ENCODE measurements around the gene OSBPL6.

Gene OSBPL6

DNA sequence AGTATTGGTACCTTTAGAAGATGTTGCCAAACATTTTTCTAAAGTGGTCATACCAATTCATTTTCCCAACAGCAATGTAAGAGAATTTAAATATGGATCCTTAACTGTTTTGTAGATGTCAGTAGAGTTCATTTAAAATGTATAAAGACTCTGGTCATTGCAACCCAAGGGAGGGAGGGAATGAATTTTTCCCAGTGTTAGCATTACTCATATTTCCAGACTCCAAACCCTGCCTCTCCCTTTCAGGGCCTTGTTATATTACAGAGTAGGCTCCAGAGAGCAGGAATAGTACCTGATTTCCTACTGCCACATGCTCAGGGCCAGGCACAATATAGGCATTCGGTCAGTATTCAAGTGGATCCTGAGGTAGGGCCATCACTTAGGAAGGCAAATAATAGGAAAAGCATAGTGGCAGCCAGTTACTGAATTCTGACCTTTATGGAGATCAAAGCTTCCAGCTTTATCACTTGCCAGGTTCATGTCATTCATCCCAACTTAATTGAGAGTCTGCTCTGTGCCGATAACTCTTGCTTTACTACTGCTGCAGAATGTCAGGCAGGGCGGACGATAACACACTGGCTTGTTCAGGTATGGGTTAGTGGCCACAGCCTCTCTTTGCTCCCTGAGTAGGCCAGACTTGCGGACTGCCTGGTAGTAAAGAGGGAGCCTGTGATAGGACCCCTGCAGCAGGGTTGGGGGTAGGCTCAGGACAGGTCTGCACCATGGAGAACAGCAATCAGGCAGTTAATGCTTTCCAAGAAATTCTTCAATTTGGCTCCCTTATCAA is 75.3 kb downstream of the OSBPL6 start:
- DNase-seq (ENCODE audit: low read depth in 3 of 3, low spot score in 1 of 3): no peak

DNA sequence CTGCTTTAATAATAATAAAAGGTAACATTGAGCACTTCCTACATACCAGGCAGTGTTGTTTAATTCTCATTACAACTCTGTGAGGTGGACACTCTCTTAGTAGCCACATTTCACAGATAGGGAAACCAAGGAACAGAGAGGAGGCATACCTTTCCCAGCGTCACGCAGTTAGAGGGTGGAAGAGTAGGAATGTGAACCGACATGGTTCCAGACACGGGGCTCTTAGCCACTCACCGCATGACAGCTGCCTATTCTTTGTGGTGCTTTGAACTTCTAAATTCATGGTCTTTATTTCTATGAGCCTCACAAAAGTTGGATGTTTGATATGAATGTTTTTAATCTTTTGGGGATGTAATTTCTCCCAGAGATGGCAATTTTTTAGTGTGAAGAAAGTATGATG is 76.0 kb downstream of the OSBPL6 start:
- no peak for DNase-seq (ENCODE audit: low read depth in 3 of 3, low spot score in 1 of 3)

- DNase-seq (ENCODE audit: low read depth in 3 of 3, low spot score in 1 of 3): no peak
These were observed 76.8 kb downstream of the OSBPL6 start for GRCh38 chr2:178271094-178271493.

DNA sequence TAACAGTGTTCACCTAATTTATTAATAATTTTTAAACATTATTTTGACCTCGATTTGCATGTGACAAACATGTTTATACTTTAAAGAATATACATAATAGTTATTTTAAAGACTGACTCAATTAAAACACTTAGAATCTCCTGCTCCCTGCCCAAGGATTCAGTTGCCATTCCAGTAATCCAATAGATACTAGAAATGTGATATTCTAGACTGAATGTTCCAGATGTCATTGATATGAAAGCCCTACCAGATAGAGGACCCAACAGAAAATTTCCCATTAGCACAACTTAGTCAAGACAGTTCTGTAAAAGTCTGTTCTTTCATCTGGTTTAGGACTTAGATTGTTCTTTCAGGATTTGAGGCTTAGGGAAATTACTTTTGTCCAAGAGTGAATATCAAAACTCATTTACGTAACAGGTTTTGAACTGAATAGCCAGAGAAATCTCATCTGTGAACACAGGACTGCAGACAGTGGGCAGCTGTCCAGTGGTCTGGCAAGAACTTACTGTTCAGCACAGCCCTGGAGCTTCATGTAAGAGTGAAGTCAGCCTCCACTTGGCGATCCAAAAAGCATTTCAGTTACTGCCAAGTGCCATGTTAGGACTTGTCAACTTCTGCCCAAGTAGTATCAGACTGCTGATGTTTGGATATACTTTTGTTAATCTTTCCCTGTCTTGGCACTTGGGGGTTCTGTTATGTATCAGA is 77.5 kb downstream of the OSBPL6 start:
- no peak for DNase-seq (ENCODE audit: low read depth in 3 of 3, low spot score in 1 of 3)

DNA sequence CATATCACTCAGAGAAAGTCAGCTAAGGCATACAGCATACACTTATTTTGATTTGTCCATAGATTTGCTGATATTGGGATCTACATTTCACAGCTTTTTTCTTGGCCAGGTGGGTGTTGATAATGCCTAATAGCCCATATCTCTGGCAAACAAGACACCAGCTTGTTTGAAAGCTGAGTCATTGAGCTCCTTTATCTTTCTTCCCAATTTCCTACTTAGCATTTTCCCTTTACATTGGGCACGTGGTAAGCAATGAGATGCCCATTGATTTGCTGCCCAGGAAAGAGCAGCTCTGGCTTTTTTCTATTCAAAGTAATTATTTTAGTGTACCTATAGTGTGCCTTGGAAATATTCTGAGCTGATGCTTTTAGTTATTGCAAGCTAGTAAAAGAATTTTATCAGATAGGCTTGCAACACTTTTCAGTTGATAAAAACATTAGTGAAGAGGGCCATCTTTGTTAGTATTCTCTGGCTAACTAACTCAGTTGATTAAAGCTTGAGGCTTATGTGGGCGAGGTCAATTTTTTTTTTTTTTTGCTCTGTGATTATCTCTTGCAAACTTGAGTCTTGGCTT is 79.6 kb downstream of the OSBPL6 start:
- DNase-seq (ENCODE audit: low read depth in 3 of 3, low spot score in 1 of 3): no peak

DNA sequence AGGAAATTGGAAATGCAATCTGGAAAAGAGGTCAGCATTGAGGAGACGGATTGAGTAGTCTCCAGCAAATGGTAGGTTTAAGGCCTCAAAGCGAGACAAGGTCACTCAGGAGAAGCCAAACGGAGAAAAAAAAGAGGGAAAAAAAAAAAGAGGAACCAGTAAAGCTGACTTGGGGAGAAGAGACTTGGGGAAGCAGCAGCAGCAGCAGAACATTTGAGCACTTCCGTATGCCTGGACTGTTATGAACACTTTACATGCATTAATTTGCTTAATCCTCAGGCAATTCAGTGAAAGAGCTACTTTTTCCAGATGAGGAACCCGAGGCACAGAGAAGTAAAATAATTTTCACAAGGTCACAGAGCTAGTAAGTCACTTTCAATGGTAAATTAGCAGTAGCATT is 81.3 kb downstream of the OSBPL6 start:
- DNase-seq (ENCODE audit: low read depth in 3 of 3, low spot score in 1 of 3): no peak

GRCh38 chr2:178277741-178278197 is 83.5 kb downstream of the OSBPL6 start:
- DNase-seq (ENCODE audit: low read depth in 3 of 3, low spot score in 1 of 3): no peak

- DNase-seq (ENCODE audit: low read depth in 3 of 3, low spot score in 1 of 3): no peak
These were observed 84.8 kb downstream of the OSBPL6 start for GRCh38 chr2:178279142-178279541.

GRCh38 chr2:178279636-178280035 is 85.3 kb downstream of the OSBPL6 start:
- no peak for DNase-seq (ENCODE audit: low read depth in 3 of 3, low spot score in 1 of 3)

DNA sequence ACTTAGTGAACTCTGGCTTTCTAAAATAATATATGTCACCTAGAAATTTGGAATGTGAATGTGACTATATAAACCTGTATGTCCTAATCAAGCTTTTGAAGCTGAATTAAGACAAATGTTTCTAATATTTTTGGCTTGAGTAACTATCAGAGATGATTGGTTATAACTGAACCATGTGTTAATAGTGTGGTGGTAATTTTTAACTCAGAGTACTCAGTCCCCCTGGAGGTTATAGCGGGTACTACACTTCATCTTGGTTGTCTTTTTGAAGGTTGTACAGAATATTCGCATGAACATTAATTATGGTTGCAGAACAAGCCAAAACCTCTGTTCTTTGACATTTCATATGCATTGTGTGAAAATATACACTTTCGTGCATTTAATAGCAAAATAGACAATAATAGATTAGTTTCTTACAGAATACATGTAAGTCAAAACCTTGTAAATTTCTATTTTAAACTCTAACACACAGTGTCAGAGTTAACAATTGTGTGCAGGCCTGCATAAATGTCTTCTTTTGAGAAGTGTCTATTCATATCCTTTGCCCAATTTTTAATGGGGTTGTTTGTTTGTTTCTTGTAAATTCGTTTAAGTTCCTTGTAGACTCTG is 86.0 kb downstream of the OSBPL6 start:
- DNase-seq (ENCODE audit: low read depth in 3 of 3, low spot score in 1 of 3): no peak

DNA sequence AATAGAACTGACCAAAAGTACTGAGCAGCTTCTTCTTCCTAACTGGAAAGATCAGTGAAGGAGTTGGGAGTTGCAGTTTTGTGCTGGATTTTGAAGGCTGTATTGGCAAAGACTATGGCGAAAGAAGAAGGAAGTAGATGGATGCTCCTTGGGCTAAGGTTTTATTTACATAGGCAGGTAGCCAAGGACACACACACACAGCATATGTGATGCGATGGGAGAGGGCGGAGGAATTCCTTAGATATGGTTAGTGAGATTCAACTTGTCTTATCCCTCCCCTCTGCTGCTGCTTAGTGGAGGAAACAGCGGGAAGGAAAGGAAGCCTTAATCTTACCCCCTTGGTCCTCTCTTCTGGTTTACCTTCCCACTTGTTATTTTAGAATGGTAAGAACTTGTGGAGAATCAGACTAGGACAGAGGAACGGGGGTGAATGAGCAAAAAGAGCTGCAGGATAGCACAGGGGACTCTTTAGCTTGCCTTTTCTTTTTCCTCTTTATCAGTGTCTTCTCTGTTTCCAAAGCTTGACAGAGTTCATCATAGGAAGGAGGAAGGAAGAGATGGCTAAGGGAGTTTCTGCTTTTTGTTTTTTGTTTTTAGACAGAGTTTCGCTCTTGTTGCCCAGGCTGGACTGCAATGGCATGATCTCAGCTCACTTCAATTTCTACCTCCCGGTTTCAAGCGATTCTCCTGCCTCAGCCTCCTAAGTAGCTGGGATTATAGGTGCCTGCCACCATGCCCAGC is 87.9 kb downstream of the OSBPL6 start:
- no peak for DNase-seq (ENCODE audit: low read depth in 3 of 3, low spot score in 1 of 3)

DNA sequence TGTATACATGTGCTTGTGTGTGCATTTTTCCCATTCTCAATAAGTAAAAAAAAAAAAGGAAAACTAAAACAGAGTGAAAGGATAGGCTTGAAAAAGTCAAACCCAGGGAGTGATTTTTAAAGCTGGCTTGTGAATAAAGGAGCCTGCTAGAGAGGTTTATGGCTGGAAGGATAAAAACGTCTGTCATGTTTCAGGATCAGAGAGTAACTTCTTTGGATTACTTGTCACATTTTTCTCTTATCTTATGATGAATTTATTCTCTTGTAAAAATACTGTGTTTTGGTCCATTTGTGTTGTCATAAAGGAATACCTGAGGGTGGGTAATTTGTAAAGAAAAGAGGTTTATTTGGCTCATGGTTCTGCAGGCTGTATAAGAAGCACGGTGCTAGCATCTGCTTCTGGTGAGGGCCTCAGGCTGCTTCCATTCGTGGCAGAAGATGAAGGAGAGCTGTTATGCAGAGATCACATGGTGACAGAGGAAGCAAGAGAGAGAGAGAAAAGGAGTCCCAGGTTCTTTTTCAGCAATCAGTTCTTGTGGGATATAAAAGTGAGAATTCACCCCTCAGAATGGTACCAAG is 89.1 kb downstream of the OSBPL6 start:
- DNase-seq (ENCODE audit: low read depth in 3 of 3, low spot score in 1 of 3): no peak

DNA sequence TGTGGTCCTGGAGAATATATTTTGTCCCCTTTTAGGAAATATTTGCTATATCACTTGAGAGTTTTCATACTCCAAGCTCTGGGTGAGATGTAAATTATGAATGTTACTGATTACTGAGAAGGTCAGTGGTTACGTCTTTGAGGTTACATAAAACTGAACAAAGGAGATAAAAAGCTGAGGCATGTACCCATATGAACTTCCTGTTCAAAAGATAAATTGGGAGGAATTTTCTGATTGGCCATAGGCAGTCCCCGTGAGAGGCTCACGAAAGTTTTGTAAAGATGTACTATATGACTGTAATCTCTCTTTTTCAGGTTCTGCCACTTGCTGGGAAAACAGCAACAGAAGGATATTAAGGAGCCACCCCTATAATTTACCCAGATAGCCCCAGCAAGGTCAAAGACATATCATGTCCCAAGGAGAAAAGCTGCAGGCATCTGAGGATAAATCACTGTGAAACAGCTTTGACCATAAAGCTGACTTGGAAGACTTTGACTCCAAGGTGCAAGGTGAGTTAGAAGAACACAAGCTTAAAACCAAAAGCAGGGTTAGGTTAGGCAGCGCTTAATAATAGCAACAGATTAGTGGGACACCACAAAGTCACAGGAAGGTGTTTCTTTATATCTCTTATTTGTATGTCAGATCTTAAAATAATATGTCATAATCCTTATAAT is 90.4 kb downstream of the OSBPL6 start:
- no peak for DNase-seq (ENCODE audit: low read depth in 3 of 3, low spot score in 1 of 3)

DNA sequence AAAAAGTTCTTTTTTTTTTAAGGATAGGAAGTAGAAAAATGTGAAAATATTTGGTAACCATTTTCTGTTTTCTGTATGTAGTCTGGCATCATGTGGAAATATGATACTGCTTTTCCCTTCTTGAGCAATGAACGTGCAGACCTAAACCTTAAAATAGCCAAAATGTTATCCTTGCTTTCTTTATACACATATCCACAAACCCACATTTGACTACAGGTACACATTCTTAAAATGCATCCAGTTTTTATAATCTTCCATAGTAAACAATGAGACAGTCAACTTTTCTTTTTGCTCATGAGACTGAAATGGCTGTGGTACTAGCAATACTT is 90.9 kb downstream of the OSBPL6 start:
- DNase-seq (ENCODE audit: low read depth in 3 of 3, low spot score in 1 of 3): no peak

- no peak for DNase-seq (ENCODE audit: low read depth in 3 of 3, low spot score in 1 of 3)
These were observed 92.3 kb downstream of the OSBPL6 start for GRCh38 chr2:178286636-178287035.

DNA sequence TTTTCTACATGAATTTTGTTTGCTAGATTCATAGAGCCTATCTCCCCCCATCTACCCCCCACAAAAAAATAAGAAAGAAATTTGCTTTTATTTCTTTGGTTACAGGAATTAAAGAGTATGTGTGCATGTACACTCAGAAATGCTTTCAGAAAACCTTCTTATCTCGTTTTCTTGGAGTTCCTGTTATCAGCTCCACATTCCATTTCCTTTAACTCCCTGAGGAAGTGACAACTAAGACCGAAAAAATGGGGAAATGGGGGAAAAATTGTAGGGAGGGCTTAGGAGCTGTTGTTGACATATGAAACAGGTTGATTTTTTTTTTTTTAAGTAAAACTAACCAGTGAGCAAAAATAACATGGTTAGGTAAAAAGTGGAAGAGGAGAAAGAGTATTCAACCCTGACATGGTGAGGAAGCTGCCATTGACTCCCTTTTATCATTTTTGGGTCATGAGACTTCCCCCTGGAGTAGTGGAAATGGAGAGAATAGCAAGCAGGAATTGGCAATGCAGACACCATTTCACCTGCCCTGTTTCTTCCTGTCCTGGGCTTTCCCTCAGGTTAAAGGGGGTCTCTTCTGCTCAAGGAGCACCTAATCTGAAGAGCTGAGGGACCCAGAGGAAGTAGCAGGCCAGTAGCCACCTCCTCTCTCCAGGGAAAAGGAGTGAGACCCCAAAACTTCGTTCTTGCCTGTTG is 93.5 kb downstream of the OSBPL6 start:
- DNase-seq (ENCODE audit: low read depth in 3 of 3, low spot score in 1 of 3): no peak

- DNase-seq (ENCODE audit: low read depth in 3 of 3, low spot score in 1 of 3): no peak
These were observed 97.4 kb downstream of the OSBPL6 start for GRCh38 chr2:178291703-178292102.

DNA sequence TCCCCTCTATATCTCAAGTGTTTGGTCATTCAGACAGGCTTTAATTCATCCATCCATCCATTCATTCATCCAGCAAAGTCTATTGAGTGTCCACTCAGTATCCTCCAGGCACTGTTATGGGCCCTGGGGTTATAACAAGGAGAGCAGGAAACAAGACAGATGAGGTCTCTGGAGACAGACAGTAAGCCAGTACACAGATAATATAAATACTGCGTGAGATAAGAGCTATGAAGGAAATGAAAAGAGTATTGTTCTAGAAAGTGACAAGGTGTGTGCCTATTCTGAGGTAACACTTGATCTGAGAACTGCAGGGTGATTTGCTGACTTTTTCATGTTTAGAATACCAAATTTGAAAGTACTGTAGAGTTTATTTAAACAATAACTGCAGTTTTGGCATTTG is 98.3 kb downstream of the OSBPL6 start:
- no peak for DNase-seq (ENCODE audit: low read depth in 3 of 3, low spot score in 1 of 3)

- no peak for DNase-seq (ENCODE audit: low read depth in 3 of 3, low spot score in 1 of 3)
These were observed 100.8 kb downstream of the OSBPL6 start for GRCh38 chr2:178295115-178295514.

DNA sequence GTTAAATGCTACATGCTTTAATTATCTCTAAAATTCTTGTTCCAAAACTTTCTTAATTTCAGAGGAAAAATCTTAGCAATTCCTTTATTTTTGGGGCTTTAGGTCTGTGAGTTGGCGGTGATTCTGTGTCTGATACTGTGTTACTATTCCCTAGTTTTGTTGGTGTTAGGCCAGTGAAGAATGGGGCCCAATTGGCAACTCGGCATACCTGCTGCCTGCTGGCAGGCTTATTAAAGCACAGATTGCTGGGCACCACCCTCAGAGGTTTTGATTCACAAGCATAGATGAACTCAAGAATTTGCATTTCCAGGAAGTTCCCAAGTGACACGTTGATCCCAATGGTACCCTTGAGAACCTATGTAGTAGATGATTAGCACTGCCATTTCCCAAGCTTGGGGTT is 101.6 kb downstream of the OSBPL6 start:
- no peak for DNase-seq (ENCODE audit: low read depth in 3 of 3, low spot score in 1 of 3)

Data from stimulated activated CD4-positive, alpha-beta T cell treated with anti-CD3 and anti-CD28 coated beads, TNF-alpha, amount 100 ng/mL, for 1 hour (primary cell).